Left cardiac atrium (tissue), 4 donors: ENCODE results near the gene ARHGEF17. TPM values are rescaled to one million over a fixed set of nuclear protein-coding genes. Genes with fewer than 3 reads are reported as not detected.

Experiments used
- ATAC-seq, 2 donors: fragments of 200-7000 bp; cut with Tn5 transposase; one replicate each; pipeline ENCODE4 v1.9.1; 2020; ENCODE audit warnings: mild to moderate bottlenecking in 2 of 2, moderate library complexity in 2 of 2
- DNase-seq: peaks from one replicate; pipeline ENCODE4 v3.0.0-alpha.2; 2020
- intact Hi-C, 2 donors: fragments of 100-400 bp; cut with DNase I; formaldehyde crosslinking; loops; one replicate each; pipeline versions ENCODE4 v1.14.1 to v1.15.1; 2022 to 2023
- total RNA-seq, 2 donors: library from RNA; stranded (reverse); fragmentation: NEBNext Ultra II Directional; extraction: Animal tissue kit (Norgen Biotek cat#: 25700); gene quantifications; one replicate each; pipeline ENCODE4 v1.2.1, GENCODE V29; 2021
- donor health status: DM: no; HTN: yes; CAD: no.
- donor health status: DM: no; HTN: yes; CAD: no; lungs with severe emphysema.
- donor health status: DM: yes; HTN: yes; CAD: no.
- donor health status: Dilated cardiomyopathy.

ARHGEF17 gene
- total RNA-seq, 2 donors from 2014 or later = 42.2 to 53.2 TPM

DNA sequence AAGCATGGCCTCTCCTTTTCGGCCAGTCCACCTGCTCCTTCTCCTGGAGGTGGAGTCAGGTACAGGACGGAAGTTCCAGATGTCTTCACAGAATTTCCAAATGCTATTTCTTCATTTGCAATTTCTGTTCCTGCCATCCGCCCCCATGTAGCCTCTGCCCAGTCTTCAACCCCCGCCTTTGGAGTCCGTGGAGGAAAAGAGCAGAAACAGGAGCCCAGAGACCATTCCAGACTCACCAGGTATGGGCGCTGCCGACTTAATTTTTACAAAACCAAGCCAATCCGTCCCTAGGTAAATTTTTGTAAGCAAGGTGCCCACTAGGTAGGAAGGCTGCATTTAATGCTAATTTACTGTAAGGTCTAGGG is 97.1 kb downstream of the ARHGEF17 start:
- intact Hi-C loops = loop anchor here (2.0 to 5.0 kb wide), 3 partner anchors 192 to 256 kb away; partner anchors contain the start of gene FAM168A (in 1 of the 2)
- no peak for DNase-seq
- ATAC-seq = no peak

- intact Hi-C loops = loop anchor here (5.0 kb wide), 2 partner anchors 191 to 251 kb away; partner anchors contain the start of gene FAM168A (in 1 of the 2)
- ATAC-seq = no peak
- DNase-seq = no peak
These were observed 98.1 kb downstream of the ARHGEF17 start for GRCh38 chr11:73406131-73406530.

GRCh38 chr11:73406619-73407018 is 98.5 kb downstream of the ARHGEF17 start:
- DNase-seq = no peak
- ATAC-seq = no peak
- intact Hi-C loops = loop anchor here (5.0 kb wide), 2 partner anchors 191 to 251 kb away; partner anchors contain the start of gene FAM168A (in 1 of the 2)

DNA sequence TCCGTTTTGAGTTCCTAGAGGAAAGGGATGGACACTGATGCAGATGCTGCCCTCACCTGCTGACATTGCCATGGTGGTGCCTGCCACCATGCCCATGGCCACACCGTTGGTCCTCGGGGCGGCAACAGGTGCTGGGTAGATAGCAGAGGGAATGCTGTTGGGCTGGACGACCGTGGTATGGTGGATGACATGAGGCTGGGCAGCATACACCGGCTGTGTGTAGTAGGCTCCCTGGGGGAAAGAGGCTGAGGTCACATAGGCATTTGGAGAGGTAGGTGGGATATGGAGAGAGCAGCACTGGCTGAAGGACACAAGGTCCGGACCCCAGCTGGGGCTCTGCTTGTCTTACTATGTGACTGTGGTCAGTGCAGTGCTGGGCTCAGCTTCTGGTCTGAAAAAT is 101.4 kb downstream of the ARHGEF17 start:
- intact Hi-C loops = loop anchor here (5.0 kb wide), 2 partner anchors 188 to 248 kb away; partner anchors contain the start of gene FAM168A (in 1 of the 2)
- ATAC-seq (no peak), DNase-seq (no peak)

DNA sequence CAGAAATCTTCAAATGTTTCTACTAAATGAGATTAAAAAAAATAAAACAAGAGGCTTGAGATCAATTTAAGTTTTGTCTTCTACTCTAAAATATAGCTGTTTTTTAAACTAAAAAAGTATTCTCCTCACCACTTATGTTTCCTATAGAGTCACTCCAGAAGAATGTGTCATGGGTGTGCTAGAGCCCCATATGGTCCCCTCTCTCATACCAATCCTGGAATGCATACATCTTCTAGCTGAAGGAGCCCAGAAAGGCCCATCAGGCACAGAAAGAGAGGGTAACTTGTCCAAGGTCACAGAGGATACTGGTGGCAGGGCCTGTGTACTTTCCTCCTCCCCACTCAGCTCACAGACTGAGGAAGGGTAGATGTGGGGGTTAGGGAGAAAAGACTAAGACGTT is 102.6 kb downstream of the ARHGEF17 start:
- intact Hi-C loops = no loop called here
- ATAC-seq (no peak), DNase-seq (no peak)

DNA sequence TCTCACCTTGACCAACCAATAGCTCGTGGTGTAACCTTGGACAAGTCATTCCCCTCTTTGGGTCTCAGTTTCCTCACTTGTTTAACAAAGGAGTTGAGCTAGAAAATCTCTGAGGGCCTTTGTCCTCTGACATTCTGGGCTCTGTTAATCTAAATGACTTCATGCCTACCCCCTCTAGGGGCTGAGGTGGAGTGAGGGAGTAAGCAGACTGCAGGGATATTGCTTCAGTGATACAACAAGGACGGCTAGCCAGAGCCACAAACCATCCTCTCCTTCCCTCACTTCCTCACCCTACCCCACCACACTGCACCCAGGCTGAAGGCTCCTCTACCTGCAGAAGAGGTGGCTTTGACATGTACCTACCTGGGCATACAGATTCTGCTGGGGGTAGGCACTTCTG is 103.0 kb downstream of the ARHGEF17 start:
- intact Hi-C loops = no loop called here

GRCh38 chr11:73412308-73412707 is 104.2 kb downstream of the ARHGEF17 start:
- ATAC-seq (no peak), DNase-seq (no peak)
- intact Hi-C loops = no loop called here

More for the DNA sequence above, 103.0 kb downstream of the ARHGEF17 start:
- no peak for DNase-seq
- no peak for ATAC-seq

DNA sequence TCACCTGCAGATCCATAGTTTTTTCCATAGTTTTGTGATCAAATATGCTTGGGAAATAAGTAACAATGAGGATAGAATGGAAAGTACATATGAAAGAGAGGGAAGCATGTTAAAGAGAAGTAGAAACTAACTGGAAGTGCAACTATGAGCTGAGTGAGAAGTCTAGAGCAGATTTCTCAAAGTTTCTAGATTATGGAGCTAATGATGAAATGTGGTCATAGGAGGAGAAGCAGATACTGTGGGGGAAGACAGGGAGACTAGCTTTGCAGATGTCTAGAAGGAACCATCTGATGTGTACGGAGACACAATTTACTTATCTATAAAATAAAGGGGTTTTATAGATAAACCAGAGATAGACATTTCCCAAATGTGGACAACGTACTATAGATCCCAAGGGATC is 105.2 kb downstream of the ARHGEF17 start:
- intact Hi-C loops = no loop called here
- DNase-seq = no peak
- ATAC-seq = no peak

DNA sequence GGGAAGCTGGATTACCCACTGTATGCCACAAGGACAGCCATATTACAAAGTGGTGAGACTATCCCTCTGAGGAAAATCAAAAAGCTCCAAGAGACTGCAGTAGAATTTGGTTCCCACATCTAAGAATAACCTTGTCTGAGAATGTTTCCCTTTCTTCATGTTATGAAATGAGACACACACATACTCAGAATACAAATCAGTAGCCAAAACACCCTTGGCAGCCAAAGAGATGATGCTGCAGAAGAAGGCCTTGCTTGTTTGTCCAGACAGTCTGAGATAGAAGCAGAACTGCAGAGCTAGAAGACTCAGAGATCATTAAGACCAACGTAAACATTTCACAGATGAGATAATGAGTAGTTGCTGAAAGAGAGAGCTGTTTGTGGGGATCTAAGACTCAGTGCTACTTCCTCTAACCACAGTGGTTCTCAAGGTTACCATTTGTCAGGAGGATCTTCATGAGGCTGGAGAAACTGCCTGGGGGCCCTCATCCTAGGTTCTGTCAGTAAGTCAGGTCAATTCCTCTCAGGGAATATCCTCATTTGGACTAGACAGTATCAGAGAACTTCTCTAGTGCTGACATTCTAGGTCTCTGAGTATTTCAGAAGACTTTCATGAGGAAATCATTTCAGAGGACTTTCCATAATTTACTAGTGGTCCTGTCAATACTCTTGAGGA is 107.0 kb downstream of the ARHGEF17 start:
- ATAC-seq = peak; percentile 34 to 59
- intact Hi-C loops = no loop called here

DNA sequence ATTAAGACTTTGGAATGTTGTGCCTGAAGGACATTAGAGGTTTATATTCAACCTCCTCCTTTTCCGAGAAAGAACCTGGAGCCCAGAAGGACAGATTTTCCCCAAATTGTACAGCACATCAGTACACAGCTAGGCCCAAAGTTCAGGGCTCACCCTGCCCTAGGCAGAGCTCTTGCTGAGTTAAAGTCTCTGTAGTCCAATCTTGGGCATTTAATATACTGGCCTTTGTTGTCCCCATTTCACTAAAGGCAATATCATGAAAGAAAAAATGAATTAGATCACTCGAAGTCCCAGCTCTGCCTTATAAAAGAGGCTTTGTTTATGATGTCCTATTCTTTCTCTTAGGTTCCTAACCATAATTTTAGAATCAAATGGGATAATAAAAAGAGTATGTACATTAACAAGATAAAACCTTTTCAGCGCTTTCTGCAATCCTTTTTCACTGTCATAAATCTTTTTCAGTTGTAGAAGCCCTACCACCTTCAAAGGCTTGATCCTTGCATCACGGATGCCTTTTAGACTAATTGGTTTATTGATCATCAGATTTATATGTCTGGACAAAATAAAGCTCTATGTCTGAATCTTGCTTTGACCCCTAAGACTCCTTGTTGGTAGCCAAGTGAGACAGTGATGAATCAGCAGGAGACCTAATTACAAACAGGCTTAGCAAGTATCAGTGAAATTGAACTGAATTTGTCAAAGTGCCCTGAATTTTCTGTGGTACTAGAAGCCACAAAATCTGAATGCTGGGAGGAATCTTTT is 108.0 kb downstream of the ARHGEF17 start:
- ATAC-seq = no peak
- intact Hi-C loops = no loop called here
- DNase-seq = no peak

More for the DNA sequence above, 107.0 kb downstream of the ARHGEF17 start:
- DNase-seq = no peak

DNA sequence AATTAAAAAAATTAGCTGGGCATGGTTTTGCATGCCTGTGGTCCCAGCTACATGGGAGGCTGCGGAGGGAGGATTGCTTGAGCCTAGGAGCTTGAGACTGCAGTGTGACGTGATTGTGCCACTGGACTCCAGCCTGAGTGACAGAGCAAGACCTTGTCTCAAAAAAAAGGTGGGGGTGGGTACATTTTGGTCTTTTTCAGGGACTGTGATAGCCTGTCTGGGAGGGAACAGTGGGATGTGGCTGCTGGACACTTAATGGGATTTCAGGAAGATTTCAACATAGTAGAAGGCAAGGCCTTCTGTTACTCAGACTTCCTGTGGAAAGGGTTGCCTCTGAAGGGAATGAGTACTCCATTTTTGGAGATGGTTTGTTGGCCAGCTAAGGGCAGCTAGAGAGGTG is 108.7 kb downstream of the ARHGEF17 start:
- peak in 1 of 2 donors; percentile 23 for ATAC-seq
- intact Hi-C loops = no loop called here
- DNase-seq = no peak

Other genes starting within 250 kb of the ARHGEF17 start
- gene FCHSD2, start 166.0 kb upstream of the ARHGEF17 start, total RNA-seq = 10 to 100 TPM; 36.0 to 48.0 TPM
- gene P2RY2, start 90.0 kb upstream of the ARHGEF17 start, total RNA-seq = 10 to 100 TPM; 12.0 to 16.5 TPM
- gene P2RY6, start 35.9 kb upstream of the ARHGEF17 start, total RNA-seq = 1 to 10 TPM; 2.0 to 4.4 TPM
- 1 to 10 TPM; 4.3 to 8.3 TPM for gene RELT, start 68.1 kb downstream of the ARHGEF17 start, total RNA-seq